HG03060 (cell line): ENCODE data around the gene KCNC1.

Experiments used
- ATAC-seq: cut with Tn5 transposase; IDR thresholded peaks from one replicate; pipeline ENCODE4 v1.9.1; 2021; ENCODE audit warnings: low read depth, moderate number of reproducible peaks; ENCODE audit not compliant: unreplicated experiment

KCNC1 gene

GRCh38 chr11:17782145-17782544 is 47.6 kb downstream of the KCNC1 start:
- no peak for ATAC-seq

DNA sequence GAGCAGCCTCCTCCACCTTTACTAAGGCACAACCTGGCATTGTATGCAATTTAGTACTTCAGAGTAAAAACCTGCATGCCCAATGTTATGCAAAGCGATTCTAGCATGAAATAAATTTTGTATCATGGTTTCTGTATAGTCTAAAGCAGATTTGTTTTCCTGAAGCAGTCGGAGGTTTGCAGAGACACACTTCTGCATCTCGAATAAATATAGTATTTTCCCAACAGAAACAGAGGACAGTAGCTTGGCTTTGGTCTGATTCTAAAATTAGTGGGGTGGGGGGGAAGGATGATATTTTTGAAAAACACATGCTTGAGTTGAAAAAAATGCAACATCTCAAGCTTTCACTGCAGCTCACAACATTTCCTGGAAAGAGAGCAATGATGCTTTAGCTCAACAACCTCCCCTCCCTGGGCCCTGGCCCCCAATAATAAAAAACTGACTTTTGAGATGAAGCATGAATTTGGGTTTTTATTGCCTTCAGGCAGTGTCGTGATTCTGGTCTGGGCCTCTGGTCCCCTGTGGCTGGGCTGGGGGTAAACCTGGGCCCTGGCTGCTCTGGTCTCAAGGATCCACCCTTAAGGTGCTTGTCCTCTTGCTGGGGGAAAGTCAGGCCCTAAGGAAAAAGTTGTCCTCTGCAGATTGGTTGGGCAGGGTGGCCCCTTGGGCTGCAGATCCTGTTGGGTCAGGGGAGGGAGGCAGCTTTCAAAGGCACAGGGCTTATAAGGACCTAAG is 48.2 kb downstream of the KCNC1 start:
- no peak for ATAC-seq

DNA sequence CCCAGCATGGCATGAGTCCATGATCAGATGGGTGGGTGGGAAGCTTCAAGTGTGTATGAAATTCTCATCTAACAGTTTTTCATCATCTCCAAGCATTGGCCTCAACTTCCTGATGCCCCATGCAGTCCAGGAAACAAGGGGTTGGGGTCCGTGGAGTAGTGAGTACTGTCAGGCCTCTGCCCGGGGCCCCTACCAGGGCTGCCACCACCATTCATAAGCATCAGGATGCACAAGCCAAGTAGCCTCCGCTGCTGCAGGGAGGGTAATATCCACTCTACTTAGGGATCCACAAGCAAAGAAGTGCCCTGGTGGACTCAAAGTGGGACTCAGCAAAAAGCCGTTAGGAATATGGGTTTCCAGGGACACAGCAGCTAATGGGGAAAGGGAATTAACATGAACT is 49.3 kb downstream of the KCNC1 start:
- ATAC-seq = no peak

GRCh38 chr11:17786824-17787525 is 52.4 kb downstream of the KCNC1 start:
- ATAC-seq = no peak

GRCh38 chr11:17788084-17788483 is 53.5 kb downstream of the KCNC1 start:
- ATAC-seq = no peak

- no peak for ATAC-seq
Measured at GRCh38 chr11:17790453-17790852, 55.9 kb downstream of the KCNC1 start.

- no peak for ATAC-seq
Measured at GRCh38 chr11:17791144-17791543, 56.6 kb downstream of the KCNC1 start.

- no peak for ATAC-seq
Measured at GRCh38 chr11:17792161-17792560, 57.6 kb downstream of the KCNC1 start.

- ATAC-seq = no peak
Measured at GRCh38 chr11:17793642-17794170, 59.1 kb downstream of the KCNC1 start.

- no peak for ATAC-seq
Measured at GRCh38 chr11:17794981-17795380, 60.4 kb downstream of the KCNC1 start.

DNA sequence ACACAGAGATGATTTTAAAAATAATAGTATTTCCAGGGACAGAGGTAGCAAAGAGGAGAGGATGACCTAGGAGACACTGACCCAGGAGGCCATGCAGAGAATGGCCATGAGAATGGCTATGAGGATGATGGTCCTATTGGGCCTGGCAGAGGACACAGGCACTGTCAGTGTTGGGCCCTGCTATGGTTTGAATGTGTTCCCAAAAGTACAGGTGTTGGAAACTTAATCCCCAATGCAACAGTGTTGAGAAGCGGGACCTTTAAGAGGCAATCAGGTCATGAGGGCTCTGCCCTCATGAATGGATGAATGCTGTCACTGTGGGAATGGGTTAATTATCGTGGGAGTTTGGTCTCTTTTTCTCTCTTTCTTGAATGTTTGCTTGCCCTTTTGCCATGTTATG is 61.6 kb downstream of the KCNC1 start:
- no peak for ATAC-seq

DNA sequence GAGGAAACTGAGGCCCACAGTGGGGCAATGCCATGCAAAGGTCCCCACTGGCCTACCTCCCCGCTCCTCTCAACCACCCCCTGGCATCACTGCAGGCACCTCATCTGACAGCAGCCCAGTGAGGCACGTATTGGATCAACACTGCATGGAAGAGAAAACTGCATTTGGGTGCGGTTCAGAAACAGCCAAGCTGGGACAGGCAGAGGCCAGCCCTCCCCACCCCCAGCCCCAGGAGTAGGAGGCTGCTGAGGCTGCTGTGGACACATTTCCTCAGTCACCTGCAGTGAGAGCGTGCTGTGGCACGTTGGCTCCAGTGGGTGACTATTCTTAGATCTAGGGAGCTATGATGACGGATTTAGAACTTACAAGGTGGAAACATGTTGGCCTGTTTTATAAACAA is 63.7 kb downstream of the KCNC1 start:
- ATAC-seq = no peak

DNA sequence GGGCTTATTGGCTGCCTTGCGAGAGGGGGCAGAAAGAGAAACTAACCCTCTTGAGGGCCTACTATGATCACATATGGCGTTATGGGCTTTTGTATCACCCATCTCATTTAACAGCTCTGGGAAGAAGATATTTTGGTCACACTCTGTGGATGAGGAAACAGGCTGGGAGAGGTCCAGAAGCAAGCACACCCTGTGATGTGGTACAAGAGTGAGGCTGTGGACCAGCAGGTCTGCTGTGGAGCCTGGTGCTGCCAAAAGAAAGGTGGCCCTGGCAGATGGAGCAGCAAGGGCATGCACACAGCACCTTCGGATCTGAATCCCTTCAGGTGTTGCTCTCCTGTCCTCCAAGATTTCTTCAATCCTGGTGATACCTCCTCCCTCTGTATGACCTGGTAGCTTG is 64.1 kb downstream of the KCNC1 start:
- ATAC-seq = no peak

GRCh38 chr11:17799147-17799546 is 64.6 kb downstream of the KCNC1 start:
- no peak for ATAC-seq

DNA sequence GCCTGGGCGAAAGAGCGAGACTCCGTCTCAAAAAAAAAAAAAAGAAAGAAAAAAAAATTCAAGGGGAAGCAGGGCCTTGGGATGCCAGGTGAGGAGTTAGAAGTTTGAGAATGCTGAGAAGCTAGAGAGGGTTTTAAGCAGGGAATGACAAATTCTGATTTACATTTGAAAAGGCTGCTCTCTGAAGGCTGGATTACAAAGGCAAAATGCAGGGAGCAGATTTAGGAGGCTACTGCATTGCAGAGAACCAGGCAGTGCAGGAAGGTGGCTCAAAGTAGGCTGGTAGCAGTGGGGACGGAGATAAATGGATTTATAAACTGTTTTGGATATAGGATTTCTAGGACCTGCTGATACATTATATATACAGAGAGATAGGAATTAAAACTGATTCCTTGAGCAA is 66.6 kb downstream of the KCNC1 start:
- no peak for ATAC-seq

GRCh38 chr11:17802491-17802890 is 67.9 kb downstream of the KCNC1 start:
- ATAC-seq = no peak

GRCh38 chr11:17803754-17804334 is 69.3 kb downstream of the KCNC1 start:
- no peak for ATAC-seq

GRCh38 chr11:17805043-17805442 is 70.5 kb downstream of the KCNC1 start:
- no peak for ATAC-seq

DNA sequence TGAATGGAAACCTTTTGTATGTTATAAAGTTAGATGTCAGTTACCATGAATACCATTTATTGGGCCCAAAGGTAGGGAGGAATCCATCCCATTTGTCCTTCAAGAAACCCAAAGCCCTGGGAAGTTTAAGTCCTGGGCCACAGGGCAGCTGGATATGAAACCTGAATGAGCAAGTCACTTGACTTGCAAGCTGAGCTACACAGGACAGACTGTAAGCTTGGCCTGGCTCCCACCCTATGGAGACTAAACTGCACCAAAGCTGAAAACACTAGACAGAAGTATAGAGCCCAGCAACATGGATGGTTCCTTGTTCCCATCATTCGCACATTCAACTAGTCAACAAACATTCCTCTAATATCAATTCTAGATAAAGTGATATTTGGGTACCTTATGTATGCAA is 71.3 kb downstream of the KCNC1 start:
- no peak for ATAC-seq

DNA sequence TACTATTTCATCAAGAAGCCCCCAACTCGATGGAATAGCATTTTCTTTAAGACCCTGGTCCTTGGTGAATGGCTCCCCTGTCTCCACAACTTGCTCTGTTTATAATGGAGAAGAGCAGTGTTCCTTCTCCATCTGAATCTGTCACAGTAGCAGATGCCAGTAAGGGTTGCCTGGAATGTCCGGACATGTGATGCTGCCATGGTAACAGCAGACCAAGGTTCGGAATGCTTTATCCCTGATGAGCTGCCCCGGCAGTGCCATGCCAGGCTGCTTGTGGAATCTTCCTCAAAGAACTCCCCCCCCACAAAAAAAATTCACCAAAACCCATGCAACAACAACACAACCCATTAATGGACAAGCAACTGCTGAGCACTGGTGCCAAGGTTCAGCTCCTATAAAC is 72.5 kb downstream of the KCNC1 start:
- no peak for ATAC-seq

- no peak for ATAC-seq
Measured at GRCh38 chr11:17810041-17810440, 75.5 kb downstream of the KCNC1 start.

GRCh38 chr11:17810746-17811145 is 76.2 kb downstream of the KCNC1 start:
- no peak for ATAC-seq
